ENCODE results near the gene TMEM184B.
"Not testable (repeated sequence)": the region's sequence is repeated elsewhere in the genome, so short reads cannot be mapped to it uniquely, and the experiment has no call there.

TMEM184B gene

GRCh38 chr22:38201711-38202436 is 70.9 kb downstream of the TMEM184B start, which contains the start of gene MAFF:
MAFF (plus strand) TSS chr22:38201994; CDS start chr22:38213854, 11,860 bp downstream.
- peak; percentile 97 for DNase-seq

- no peak for DNase-seq
These were observed 71.5 kb downstream of the TMEM184B start for GRCh38 chr22:38201371-38201710.

GRCh38 chr22:38199826-38200559 is 72.8 kb downstream of the TMEM184B start:
- no peak for DNase-seq

GRCh38 chr22:38196791-38197419 is 75.9 kb downstream of the TMEM184B start:
- no peak for DNase-seq

- DNase-seq: no peak
These were observed 79.2 kb downstream of the TMEM184B start for GRCh38 chr22:38193580-38193979.

GRCh38 chr22:38192475-38192863 is 80.3 kb downstream of the TMEM184B start:
- DNase-seq: no peak

GRCh38 chr22:38191731-38192474 is 80.9 kb downstream of the TMEM184B start:
- DNase-seq: no peak

GRCh38 chr22:38191055-38191454 is 81.8 kb downstream of the TMEM184B start:
- DNase-seq: no peak

- no peak for DNase-seq
These were observed 82.2 kb downstream of the TMEM184B start for GRCh38 chr22:38190581-38190980.

- DNase-seq: no peak
These were observed 83.7 kb downstream of the TMEM184B start for GRCh38 chr22:38189104-38189503.

GRCh38 chr22:38187413-38188212 is 85.2 kb downstream of the TMEM184B start:
- DNase-seq: no peak

- no peak for DNase-seq
These were observed 86.4 kb downstream of the TMEM184B start for GRCh38 chr22:38186429-38186828.

GRCh38 chr22:38184788-38185187 is 88.0 kb downstream of the TMEM184B start:
- no peak for DNase-seq

GRCh38 chr22:38181453-38182200 is 91.2 kb downstream of the TMEM184B start, which contains the start of gene PLA2G6:
PLA2G6 (minus strand) TSS chr22:38181830; CDS start chr22:38169426, 12,404 bp downstream.
- DNase-seq: peak; percentile 98

GRCh38 chr22:38180841-38181452 is 91.9 kb downstream of the TMEM184B start:
- peak; percentile 22 for DNase-seq

GRCh38 chr22:38178605-38178937 is 94.2 kb downstream of the TMEM184B start:
- not testable (repeated sequence) for DNase-seq

- DNase-seq: no peak
These were observed 94.7 kb downstream of the TMEM184B start for GRCh38 chr22:38177926-38178604.

- DNase-seq: not testable (repeated sequence)
These were observed 95.3 kb downstream of the TMEM184B start for GRCh38 chr22:38177571-38177925.

- DNase-seq: no peak
These were observed 95.8 kb downstream of the TMEM184B start for GRCh38 chr22:38177044-38177443.

- DNase-seq: no peak
These were observed 96.6 kb downstream of the TMEM184B start for GRCh38 chr22:38176170-38176741.

Data from stimulated activated CD4-positive, alpha-beta T cell treated with anti-CD3 and anti-CD28 coated beads, Interleukin-15, amount 100 ng/mL, for 24 hours (primary cell).